SIG-M5 treated with dmso at 0.1 percent for 504 hours (cell line): ENCODE results near the gene WFS1.

Experiments used
- DNase-seq: peaks from one replicate; lab custom pipeline; 2025; ENCODE audit not compliant: unreplicated experiment; lab: John Stamatoyannopoulos, UW

WFS1 gene

GRCh38 chr4:6269616-6270511 is at the start of gene WFS1:
Gene WFS1, plus strand, starts transcription at chr4:6269850. Its CDS starts 7,606 bp downstream, at chr4:6277456.
- DNase-seq, result peak; percentile 76

GRCh38 chr4:6221301-6221850 is 48.3 kb upstream of the WFS1 start:
- DNase-seq, result no peak

GRCh38 chr4:6221851-6222760 is 47.5 kb upstream of the WFS1 start:
- no peak for DNase-seq

- no peak for DNase-seq
These were observed 46.8 kb upstream of the WFS1 start for GRCh38 chr4:6222761-6223292.

GRCh38 chr4:6224735-6225134 is 44.9 kb upstream of the WFS1 start:
- no peak for DNase-seq

GRCh38 chr4:6225469-6225868 is 44.2 kb upstream of the WFS1 start:
- no peak for DNase-seq

- DNase-seq, result no peak
These were observed 43.1 kb upstream of the WFS1 start for GRCh38 chr4:6226506-6226905.

- no peak for DNase-seq
These were observed 42.1 kb upstream of the WFS1 start for GRCh38 chr4:6227412-6228157.

GRCh38 chr4:6228158-6229067 is 41.2 kb upstream of the WFS1 start:
- no peak for DNase-seq

GRCh38 chr4:6229095-6229494 is 40.6 kb upstream of the WFS1 start:
- DNase-seq, result no peak

GRCh38 chr4:6229671-6230501 is 39.8 kb upstream of the WFS1 start:
- DNase-seq, result no peak

- no peak for DNase-seq
These were observed 39.2 kb upstream of the WFS1 start for GRCh38 chr4:6230502-6230785.

GRCh38 chr4:6230827-6231662 is 38.6 kb upstream of the WFS1 start:
- no peak for DNase-seq

GRCh38 chr4:6231663-6232165 is 37.9 kb upstream of the WFS1 start:
- no peak for DNase-seq

GRCh38 chr4:6232836-6233785 is 36.5 kb upstream of the WFS1 start:
- DNase-seq, result no peak

- DNase-seq, result no peak
These were observed 35.7 kb upstream of the WFS1 start for GRCh38 chr4:6233929-6234328.

- DNase-seq, result no peak
These were observed 34.6 kb upstream of the WFS1 start for GRCh38 chr4:6235012-6235411.
